ENCODE data around the gene KIAA0825.
A peak's percentile ranks its signal among the peaks of the same experiment; 100 is the strongest.
"Not testable (repeated sequence)": the region's sequence is repeated elsewhere in the genome, so short reads cannot be mapped to it uniquely, and the experiment has no call there.

Gene KIAA0825

GRCh38 chr5:94618493-94619328 is at the start of gene KIAA0825, which contains the start of gene SLF1:
KIAA0825 (minus strand) TSS chr5:94618604; CDS start chr5:94537126, 81,478 bp downstream.
SLF1 (plus strand) TSS chr5:94618669; CDS start chr5:94628811, 10,142 bp downstream.
- DNase-seq = peak; percentile 91

- DNase-seq = no peak
Measured at GRCh38 chr5:94667937-94668336, 49.5 kb upstream of the KIAA0825 start.

DNA sequence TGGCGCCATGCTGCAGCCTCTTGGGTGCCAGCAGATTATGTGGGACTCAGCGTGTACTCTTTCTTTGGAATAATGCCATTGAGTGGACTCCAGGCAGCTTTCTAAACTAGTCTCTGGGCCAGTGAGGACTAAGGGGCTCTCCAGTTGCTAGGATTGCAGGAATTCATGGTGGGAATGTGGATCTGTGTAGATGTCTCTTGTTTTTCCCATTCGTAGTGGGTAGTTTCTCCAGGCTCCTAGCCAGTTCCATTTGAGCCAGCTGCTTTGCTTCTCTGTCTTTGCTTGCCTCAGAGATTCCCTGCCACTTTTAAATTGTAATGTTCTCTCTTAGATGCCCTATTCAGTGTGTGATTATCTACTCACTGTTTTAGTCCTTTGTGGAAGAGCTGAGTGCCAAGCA is 42.7 kb upstream of the KIAA0825 start:
- no peak for DNase-seq

GRCh38 chr5:94660506-94660905 is 42.1 kb upstream of the KIAA0825 start:
- DNase-seq = no peak

- no peak for DNase-seq
Measured at GRCh38 chr5:94658272-94658671, 39.9 kb upstream of the KIAA0825 start.

DNA sequence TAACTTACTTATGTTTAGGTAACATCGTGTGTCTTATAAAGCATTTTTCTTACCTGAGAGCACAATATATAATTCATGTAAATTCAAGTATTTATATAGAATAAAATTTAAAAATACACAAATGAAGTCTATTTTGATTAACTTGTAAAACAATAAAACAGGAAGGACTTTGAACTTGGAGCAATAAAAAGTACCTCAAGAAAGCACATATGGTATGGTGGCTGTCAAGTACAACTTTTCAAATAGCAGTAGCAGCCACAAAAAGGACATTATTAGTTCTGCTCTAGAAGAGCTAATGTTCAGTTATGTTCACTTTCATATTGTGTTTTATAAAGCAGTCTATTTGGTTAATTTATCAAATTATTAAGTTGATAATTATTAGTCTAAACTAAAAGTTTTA is 31.5 kb upstream of the KIAA0825 start:
- DNase-seq = no peak

DNA sequence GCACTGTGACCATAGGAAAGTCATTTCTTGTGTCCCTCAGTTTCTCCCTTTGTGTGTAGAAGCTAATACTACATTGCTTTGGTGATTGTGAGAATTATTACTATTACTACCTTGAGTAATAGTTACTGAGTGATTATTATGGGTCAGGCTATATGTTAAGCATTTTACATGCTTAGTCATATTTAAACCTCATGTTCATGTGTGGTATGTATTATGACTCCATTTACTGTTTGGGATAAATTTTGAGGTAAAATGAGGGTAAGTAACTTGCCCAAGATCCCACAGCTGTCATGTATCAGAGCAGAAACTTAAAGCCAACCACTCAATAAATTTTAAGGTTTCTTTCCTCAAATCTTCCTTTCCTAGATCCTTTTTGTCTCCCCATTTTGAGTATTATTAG is 28.4 kb upstream of the KIAA0825 start:
- DNase-seq = no peak

DNA sequence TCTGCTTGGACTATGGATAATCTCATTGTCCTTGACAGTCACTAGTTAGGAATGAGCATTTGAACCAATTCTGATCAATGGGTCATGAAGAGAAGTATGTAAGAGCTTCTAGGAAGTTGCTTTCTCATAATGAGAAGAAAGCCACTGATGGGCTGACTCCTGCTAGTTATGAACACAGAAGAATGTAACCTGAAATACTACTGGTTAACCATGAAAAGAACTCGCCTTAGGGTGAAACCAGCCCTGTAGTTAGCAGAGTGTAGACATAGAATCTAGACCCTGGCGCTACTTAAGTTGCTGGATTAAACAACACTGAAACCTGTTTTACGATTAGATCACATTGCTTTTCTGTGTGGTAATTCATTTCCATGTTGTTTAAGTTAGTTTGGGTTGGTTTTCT is 26.6 kb upstream of the KIAA0825 start:
- no peak for DNase-seq

DNA sequence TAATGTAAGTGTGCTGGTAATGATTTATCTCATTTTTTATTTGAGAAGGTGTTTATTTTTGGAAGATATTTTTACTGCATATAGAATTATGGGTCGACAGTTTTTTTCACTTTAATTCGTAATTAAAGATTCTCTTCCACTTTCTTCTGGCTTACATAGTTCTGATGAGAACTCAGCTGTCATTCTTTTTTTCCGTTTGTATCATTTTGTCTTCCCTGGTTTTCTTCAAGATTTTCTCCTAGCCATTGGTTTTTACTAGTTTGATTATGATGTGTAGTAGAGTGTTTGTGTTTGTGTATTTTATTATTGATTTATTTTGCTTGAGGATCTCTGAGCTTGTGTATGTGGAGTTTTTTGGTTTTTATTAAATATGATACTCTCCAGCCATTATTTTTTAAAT is 21.8 kb upstream of the KIAA0825 start:
- DNase-seq = no peak

DNA sequence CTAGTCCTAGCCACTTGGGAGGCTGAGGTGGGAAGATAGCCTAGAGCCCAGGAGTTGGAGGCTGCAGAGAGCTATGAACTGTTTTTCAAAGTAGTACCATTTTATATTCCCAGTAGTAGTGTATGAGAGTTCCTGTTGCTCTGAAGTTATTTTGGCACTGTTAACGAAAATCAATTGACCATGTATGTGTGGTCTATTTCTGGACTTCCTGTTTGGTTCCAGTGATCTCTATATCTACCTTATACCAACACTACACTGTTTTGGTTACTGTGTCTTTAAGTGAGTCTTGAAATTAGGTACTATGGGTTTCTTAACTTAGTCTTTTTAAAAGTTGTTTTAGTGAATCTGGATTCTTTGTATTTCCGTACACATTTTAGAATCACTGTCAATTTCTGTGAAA is 13.6 kb upstream of the KIAA0825 start:
- no peak for DNase-seq

DNA sequence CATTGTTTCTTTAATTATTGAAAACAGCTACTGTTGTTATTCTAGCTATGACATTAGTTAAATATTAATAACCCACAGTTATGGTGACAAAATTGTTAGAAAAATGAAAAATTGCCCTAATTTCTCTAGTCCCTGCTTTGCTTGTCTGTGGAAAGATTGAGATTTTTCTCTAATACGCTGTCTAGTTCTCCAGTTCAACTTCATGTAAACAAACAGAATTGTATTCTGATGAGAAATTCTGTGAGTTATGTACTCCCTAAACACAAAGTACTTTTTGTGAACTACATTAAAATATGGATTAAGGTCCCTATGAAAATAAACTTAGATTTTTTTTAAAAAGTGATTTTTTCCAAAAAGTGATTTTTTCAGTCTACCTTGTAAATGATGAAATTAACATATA is 8.8 kb upstream of the KIAA0825 start:
- DNase-seq = no peak

DNA sequence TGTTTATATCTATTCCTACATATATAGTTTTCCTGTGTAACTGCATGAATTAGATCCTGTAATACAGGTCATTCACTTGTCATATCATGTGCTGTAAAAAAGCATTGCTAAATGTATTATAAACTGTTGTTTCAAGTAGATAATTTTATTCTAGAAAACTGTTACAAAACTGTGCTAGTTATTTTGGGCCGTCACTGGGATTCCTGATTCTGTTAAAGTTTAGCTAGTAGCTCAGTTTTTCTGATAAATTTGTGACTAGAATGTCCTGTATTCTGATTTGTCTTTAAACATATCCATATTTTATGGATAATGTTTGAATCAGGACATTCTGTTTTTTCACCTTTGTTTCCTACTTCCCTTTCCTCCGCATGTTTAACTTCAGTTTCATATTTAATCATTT is 5.5 kb upstream of the KIAA0825 start:
- no peak for DNase-seq

- no peak for DNase-seq
Measured at GRCh38 chr5:94623011-94623410, 4.6 kb upstream of the KIAA0825 start.

DNA sequence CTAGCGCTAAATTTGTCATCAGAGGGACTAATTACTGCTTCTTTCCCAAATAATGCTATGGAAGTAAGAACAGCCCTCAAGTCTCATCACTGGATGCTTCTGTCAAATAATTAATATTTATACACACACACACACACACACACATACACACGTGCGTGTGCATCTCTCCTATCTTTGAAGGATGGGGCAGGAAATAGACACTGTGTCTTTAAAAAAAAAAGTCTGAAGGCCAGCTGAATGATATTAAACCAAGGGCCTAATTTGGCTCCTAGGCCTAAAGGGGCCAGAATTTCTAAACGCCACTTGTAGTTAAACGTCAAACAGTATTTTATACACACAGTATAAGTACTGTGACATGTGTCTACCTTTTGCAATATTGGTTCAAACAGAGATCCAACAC is 3.4 kb upstream of the KIAA0825 start:
- no peak for DNase-seq

- DNase-seq = no peak
Measured at GRCh38 chr5:94620256-94620655, 1.9 kb upstream of the KIAA0825 start.

- peak; percentile 59 for DNase-seq
Measured at GRCh38 chr5:94618029-94618492, 343 bp downstream of the KIAA0825 start.

GRCh38 chr5:94615862-94616261 is 2.5 kb downstream of the KIAA0825 start:
- DNase-seq = no peak

- DNase-seq = no peak
Measured at GRCh38 chr5:94614156-94614805, 4.1 kb downstream of the KIAA0825 start.

DNA sequence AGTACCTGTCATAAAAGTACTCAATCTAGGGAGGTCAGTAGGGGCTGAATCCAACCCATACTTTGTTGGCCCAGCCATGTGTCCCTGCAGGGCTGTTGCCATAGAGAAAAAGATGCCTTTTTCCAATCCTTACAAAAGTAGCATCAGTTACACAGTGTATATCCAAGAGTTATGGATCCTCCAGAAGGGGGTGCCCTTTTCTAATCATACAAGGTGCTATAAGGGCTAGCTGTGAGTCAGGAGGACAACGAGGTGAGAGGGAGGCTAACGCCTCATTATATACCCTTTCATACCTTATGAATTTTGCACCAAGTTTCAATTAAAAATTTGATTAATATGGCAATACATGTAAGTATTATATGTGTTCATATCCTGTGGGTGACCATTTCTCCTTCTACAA is 4.8 kb downstream of the KIAA0825 start:
- peak; percentile 2 for DNase-seq

DNA sequence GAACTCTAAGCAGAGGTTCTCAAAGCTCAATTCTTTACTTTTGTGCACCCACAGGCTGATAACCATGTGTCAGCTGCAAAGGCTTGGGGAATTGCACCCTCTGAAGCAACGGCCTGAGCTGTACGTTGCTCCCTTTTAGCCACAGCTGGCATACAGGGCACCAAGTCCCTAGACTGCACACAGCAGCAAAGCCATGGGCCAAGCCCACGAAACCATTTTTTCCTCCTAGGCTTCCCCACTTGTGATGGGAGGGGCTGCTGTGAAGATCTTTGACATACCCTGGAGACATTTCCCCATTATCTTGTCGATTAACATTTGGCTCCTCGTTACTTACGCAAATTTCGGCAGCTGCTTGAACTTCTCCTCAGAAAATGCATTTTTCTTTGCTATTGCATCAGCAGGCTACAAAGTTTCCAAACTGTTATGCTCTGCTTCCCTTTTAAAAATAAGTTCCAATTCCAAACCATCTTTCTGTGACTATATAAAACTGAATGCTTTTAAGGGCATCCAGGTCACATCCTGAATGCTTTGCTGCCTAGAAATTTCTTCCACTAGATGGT is 23.0 kb downstream of the KIAA0825 start:
- DNase-seq = no peak

GRCh38 chr5:94577466-94578245 is 40.7 kb downstream of the KIAA0825 start:
- no peak for DNase-seq

DNA sequence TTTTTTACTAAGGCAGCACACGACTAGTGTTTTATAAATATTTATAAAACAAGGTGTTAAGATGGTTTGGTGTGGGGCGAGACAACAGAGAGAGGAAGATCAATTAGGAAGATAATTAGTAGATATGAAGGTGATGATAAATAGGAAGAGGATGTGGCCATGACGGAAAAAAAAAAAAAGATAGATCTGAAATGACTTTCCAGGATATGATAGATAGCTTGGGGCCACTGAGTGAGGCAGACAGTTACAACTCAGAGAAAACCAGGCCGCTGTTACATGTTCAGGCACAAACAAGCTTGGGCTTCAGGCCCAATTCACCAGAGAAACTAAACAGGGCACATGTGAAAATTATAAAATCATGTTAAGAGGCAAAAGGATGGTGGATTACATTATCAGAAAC is 43.2 kb downstream of the KIAA0825 start:
- DNase-seq = no peak

- not testable (repeated sequence) for DNase-seq
Measured at GRCh38 chr5:94573349-94573748, 45.1 kb downstream of the KIAA0825 start.

Data from midbrain (tissue), 1 donor.